Stimulated activated CD4-positive, alpha-beta T cell treated with anti-CD3 and anti-CD28 coated beads, TNF-alpha, amount 100 ng/mL, for 24 hours (primary cell): Measurements from ENCODE around the gene SLC5A6.

ENCODE experiments used
- DNase-seq, 3 experiments: peaks; one replicate each; pipeline ENCODE4 v3.0.0-alpha.2; 2020; ENCODE audit warnings: low read depth in 3 of 3

SLC5A6 gene

GRCh38 chr2:27236626-27237025 is 24.6 kb upstream of the SLC5A6 start:
- DNase-seq: no peak

- DNase-seq: no peak
These were observed 24.1 kb upstream of the SLC5A6 start for GRCh38 chr2:27236136-27236535.

DNA sequence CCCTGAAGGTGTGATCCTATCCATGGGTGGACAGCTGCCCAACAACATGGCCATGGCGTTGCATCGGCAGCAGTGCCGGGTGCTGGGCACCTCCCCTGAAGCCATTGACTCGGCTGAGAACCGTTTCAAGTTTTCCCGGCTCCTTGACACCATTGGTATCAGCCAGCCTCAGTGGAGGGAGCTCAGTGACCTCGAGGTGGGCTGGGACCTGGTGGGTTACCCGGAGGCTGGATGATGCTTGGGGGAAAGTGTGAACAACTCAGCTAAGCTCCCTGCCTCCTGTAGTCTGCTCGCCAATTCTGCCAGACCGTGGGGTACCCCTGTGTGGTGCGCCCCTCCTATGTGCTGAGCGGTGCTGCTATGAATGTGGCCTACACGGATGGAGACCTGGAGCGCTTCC is 21.3 kb upstream of the SLC5A6 start:
- no peak for DNase-seq

GRCh38 chr2:27231921-27232320 is 19.9 kb upstream of the SLC5A6 start:
- no peak for DNase-seq

- no peak for DNase-seq
These were observed 15.4 kb upstream of the SLC5A6 start for GRCh38 chr2:27227501-27227900.

DNA sequence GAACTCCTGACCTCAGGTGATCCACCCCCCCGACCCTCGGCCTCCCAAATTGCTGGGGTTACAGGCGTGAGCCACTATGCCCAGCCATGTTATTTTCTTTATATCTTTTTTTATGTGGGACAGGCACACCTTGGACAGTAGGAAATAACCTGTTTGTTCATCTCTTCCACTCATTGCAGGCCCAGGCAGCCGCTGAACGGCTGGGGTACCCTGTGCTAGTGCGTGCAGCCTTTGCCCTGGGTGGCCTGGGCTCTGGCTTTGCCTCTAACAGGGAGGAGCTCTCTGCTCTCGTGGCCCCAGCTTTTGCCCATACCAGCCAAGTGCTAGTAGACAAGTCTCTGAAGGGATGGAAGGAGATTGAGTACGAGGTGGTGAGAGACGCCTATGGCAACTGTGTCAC is 13.5 kb upstream of the SLC5A6 start:
- no peak for DNase-seq

DNA sequence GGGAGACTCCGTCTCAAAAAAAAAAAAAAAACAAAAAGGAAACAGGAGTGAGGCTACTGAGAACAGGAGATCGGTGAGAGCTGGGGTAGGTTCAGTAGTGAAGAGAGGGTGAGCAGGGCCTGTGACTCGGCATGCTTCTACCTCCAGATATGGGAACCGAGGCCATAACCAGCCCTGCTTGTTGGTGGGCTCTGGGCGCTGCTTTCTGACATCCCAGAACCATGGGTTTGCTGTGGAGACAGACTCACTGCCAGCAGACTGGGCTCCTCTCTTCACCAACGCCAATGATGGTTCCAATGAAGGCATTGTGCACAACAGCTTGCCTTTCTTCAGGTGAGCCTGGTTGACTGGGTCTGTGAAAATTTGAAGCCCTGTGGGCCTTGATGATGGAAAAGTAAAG is 11.3 kb upstream of the SLC5A6 start:
- DNase-seq: no peak

GRCh38 chr2:27222407-27222806 is 10.3 kb upstream of the SLC5A6 start:
- DNase-seq: no peak

- DNase-seq: no peak
These were observed 9.1 kb upstream of the SLC5A6 start for GRCh38 chr2:27221166-27221565.

DNA sequence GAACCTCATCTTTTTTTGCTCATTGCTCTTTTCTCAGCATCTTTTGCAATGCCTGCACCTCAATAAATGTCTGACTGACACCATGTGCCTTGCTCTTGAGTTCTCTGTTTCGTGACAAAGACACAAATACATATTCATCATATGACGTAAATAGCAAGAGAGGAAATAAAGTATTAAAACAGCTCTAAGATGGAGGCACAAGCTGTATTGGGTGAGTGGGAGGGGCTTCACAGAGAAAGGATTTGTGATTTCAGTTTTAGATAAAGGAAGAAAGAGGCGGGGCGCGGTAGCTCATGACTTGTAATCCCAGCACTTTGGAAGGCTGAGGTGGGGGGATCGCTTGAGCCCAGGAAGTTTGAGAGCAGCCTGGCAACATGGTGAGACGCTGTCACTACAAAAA is 8.0 kb upstream of the SLC5A6 start:
- no peak for DNase-seq

DNA sequence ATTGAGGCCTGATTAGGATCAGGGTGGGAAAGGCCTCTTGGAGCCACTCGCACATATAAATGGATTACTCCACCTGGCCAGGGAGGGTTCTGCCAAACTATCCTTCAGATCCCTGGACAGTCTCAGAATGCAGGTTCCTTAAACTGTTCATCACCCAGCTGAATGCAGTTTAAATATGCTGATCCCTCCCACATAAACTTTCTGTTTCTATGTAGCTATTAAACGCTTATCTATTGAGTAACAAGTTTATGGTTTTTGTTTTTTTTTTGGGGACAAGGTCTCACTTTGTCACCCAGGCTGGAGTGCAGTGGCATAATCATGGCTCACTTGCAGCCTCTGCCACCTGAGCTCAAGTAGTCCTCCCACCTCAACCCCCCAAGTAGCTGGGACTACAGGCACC is 7.0 kb upstream of the SLC5A6 start:
- DNase-seq: no peak

DNA sequence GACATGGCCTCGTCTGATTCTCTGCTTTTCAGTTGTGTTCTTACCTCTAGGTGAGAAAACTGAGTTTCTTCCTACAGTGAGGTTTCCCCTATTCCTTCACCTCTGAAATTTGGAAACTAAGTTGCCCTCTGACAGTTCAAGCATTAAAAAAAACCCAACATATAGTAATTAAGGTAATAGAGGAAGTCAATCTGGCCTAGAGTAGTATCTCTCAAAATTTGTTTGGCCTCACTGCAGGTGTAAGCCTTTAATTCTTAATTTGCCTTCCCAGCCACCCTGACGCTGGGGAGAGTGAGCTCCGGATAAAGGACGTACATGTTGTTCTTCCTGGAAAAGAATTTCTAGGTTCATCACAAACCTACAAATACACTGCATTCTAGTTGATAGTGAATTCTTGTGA is 6.5 kb upstream of the SLC5A6 start:
- no peak for DNase-seq

DNA sequence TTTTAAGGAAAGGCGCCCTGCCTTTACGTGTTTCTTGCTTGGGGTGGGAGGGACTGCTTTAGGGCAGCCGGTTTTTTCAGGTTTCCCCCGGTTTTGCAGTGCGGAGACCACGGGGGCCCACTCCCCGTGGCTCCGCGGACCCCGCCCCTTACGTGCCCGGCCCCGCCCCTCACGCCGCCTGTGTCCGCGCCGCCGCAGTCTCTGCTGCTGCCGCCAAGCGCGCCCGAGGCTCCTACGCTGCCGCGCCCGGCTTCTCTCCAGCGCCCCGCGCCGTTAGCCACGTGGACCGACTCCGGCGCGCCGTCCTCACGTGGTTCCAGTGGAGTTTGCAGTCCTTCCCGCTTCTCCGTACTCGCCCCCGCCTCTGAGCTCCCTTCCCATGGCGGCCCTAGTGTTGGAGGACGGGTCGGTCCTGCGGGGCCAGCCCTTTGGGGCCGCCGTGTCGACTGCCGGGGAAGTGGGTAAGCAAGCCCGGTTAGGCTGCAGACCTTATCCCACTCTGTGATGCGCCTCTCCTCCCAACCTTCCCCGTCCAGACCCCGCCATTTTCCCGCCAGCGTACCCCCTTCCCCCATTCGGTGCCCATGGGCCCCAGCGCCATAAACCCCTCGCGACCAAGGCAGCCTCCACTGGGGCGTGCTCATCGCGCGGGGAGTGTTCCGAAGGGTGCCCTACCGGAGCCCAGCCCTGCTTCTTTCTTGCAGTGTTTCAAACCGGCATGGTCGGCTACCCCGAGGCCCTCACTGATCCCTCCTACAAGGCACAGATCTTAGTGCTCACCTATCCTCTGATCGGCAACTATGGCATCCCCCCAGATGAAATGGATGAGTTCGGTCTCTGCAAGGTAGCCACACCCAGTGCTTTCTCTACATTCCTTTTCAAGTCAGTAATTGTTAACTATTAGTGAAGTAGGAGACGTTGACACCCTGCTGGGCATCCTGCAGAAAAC is 5.4 kb upstream of the SLC5A6 start, which contains the start of gene CAD:
CAD (plus strand) TSS at position 197 of the 949 bp plus-strand sequence; CDS start at position 380, 183 bp downstream.
- DNase-seq: peak; percentile 79 to 91 (median 81)

- DNase-seq: no peak
These were observed 4.5 kb upstream of the SLC5A6 start for GRCh38 chr2:27216416-27217137.

GRCh38 chr2:27214941-27215340 is 2.9 kb upstream of the SLC5A6 start:
- no peak for DNase-seq

DNA sequence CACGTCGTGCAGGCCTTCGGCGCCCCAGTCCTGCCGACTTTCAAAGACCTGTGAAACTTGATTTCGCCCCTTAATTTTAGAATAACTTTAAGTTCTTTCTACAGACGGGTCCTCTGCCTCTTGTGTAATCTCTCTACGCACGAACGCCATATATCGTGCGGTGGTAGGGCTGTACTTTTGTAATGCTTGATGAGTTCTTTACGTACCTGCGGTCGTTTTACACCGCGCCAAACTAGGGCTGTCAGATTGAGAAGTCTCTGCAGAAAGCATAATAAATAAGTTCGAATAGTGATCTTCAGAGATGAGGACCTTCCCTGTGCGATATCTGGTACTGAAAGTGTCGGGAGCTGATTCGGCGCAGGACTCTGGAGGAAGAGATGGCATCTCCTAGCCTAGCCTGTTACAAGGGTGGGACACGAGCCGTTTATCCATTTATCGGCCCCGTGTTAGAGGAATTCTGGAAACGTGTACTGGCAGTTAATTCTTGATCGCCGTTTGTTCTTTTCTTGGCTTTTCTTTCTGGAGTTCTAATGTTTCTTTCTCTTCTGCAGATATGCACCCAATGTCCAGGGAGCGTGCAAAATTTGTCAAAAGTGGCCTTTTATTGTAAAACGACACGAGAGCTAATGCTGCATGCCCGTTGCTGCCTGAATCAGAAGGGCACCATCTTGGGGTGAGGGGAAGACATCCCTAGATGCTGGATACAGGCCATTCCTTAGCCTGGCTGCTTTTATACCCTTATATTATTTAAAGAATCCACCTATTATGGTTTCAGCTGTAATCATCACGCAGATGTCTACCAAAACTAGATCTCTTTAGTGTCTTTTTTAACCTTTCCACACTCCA is 781 bp upstream of the SLC5A6 start:
- peak in 2 of 3 experiments; percentile 18 to 30 for DNase-seq

DNA sequence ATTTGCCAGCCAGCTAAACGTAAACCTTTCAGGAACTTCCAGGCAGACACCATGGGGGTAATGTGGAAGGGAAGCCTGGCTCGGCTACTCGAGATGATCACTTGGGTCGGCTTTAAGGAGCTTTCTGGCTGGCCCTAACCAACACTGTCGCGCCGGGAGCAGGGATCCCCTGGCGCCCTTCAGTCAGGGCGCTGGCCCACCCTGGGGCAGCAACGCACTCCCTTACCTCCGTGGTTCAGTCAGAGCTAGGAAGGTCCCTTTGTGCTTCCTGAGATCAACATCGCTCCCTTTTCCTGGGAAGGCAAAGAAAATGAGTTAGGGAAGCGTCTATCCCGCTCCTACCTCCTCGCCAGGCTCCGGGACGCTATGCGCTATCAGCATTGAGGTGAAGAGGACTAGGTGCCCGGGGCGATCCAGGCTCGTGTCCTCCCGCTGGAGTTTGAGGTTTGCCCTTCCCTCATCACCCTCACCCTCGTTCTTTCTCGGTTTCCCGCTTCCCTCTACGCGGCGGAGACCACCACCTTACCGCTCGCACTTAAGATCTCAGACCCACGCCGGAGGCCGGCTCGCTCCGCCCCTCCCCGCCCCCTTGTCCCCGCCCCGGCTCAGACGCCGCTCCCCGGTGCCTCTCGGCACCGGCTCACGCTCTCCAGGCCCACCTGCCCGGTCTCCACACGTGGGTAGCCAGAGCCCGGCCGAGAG is 676 bp downstream of the SLC5A6 start:
- DNase-seq: peak in 1 of 3 experiments; percentile 81

- DNase-seq: no peak
These were observed 2.3 kb downstream of the SLC5A6 start for GRCh38 chr2:27209621-27210401.

DNA sequence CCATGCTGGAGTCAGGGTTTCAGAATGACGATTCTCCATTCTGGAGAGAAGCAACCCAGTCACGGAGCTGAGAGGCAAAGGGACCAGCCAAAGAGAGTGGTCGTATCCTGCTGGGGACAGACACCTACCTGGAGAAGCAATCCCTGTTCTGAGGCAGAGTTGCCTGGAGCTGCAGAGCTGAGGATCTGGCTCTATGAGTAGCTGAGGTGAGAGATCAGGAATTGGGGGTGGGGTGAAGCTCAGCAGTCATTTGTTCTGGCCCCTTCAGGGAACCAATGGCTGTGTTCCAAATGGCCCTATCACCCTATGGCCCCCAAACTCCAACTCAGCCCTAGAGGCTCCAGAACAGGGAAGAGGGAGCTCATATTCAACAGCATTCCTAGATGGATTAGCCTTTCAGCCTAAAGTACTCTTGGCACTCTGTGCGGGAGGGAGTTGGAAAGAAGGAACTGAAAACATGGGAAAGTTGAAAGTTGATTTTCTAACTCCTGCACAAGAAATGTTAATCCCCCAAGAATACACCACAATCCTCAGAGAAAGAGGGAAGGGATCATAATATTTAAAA is 3.5 kb downstream of the SLC5A6 start:
- no peak for DNase-seq

DNA sequence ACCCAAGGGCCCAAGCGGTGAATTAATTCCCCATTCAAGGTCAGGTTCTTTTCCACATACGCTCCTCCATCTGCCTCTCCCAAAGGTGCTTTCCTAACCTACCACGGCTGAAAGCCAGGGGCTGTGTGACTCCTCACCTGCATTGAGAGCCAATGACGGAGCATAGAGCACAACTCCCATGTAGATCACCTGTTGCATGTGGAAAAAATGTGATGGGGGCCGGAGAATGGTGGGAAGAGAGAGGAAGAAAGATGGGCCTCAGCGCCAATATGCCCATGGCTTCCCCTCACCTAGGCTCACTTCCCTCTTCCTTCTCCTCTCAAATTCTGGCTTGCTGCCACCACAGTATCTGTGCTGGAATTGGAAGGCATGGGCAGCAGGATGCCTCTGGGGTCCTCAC is 5.7 kb downstream of the SLC5A6 start:
- DNase-seq: no peak
